Measurements from ENCODE around the gene ZNF827. TPM values are rescaled to one million over a fixed set of nuclear protein-coding genes. Genes with fewer than 3 reads are reported as not detected.

The ZNF827 gene
- total RNA-seq, 1 experiment from 2014 or later: 29.4 TPM

DNA sequence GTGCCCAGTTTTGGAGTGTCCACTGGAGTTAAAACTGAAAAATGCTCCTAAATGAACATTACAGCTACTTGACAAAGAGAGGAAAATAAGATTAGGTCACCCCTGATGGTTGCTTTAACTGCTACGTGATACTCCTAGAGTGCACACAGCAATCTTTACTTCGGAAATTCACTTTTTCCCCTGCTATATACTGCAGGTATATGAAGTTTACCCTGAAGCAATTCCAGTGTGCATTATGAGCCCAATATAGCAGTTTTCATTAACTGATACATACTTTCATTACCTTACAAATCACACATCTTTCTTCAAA, 773 bp upstream of the ZNF827 start:
- H3K9ac ChIP-seq (ENCODE audit: extremely low read depth, insufficient read length, low read length): no peak overlapping the region
- H3K23me2 ChIP-seq (ENCODE audit: insufficient read length, low read depth, low read length, poor library complexity, severe bottlenecking): peaks cover 13% of the 10 kb centered on the region
- no peak for DNase-seq
- H3K27ac ChIP-seq (ENCODE audit: insufficient read length, low read depth, low read length): no peak overlapping the region
- peaks cover 2% of the 10 kb centered on the region; the same call in 1 of the 2 replicates for H3K27me3 Mint-ChIP-seq (ENCODE audit: low read depth)
- no peak for TF ChIP-seq CTCF (conservative IDR thresholded peaks at IDR 0.05)
- H4K91ac ChIP-seq (ENCODE audit: insufficient read length, low read depth, low read length): no peak overlapping the region
- H3K14ac ChIP-seq (ENCODE audit: insufficient read depth, low read length): no peak overlapping the region
- no peaks in the 10 kb centered on the region; a peak in 1 of 5 replicates for H3K9me3 Mint-ChIP-seq
- peaks cover 22 to 23% of the 10 kb centered on the region in 2 experiments for H3K4me1 Mint-ChIP-seq
- H3K4me3 Mint-ChIP-seq: peak overlapping the region; percentile 96 to 97
- H4K8ac ChIP-seq (replicated peaks; ENCODE audit: insufficient read length, low read depth, low read length): no peak overlapping the region
- H2BK15ac ChIP-seq (ENCODE audit: low read depth, low read length): no peak overlapping the region
- H3K79me2 ChIP-seq (ENCODE audit: insufficient read depth, low read length): peaks cover 6% of the 10 kb centered on the region; the same call in 1 of the 2 replicates
- no peaks in the 10 kb centered on the region for H4K20me1 ChIP-seq (ENCODE audit: control insufficient read depth, insufficient read depth, insufficient read length)
- H3K27me3 ChIP-seq (ENCODE audit: insufficient read depth, low read length): no peaks in the 10 kb centered on the region
- H3K4ac ChIP-seq (ENCODE audit: low read depth, low read length): no peak overlapping the region
- H3K4me1 ChIP-seq (ENCODE audit: insufficient read depth, low read length): peaks cover 3% of the 10 kb centered on the region
- H2AFZ ChIP-seq (ENCODE audit: low read length): no peak overlapping the region
- no peak overlapping the region for H2BK5ac ChIP-seq (ENCODE audit: insufficient read length, low read length)
- H2BK120ac ChIP-seq (ENCODE audit: low read depth, low read length, poor library complexity, severe bottlenecking): no peak overlapping the region
- no CpG with 5 or more reads among the region's 2 CpGs for WGBS (ENCODE audit: extremely low coverage, insufficient read length, low lambda C conversion rate)
- no peak overlapping the region for H3K18ac ChIP-seq (ENCODE audit: insufficient read length, low read depth, low read length)
- no peak overlapping the region for H2BK12ac ChIP-seq (ENCODE audit: insufficient read length, low read depth, low read length)
- no peaks in the 10 kb centered on the region for H3K79me1 ChIP-seq (ENCODE audit: insufficient read depth, low read depth, low read length, poor library complexity, severe bottlenecking)
- no peak overlapping the region for H2AK5ac ChIP-seq (ENCODE audit: insufficient read length, low read length)
- H3K56ac ChIP-seq (ENCODE audit: insufficient read length, low read depth, low read length): no peak overlapping the region
- no peak overlapping the region for H4K5ac ChIP-seq (ENCODE audit: insufficient read length, low read depth, low read length)
- H3T11ph ChIP-seq (ENCODE audit: low read length): no peak overlapping the region
- H3K4me2 ChIP-seq (ENCODE audit: insufficient read depth, insufficient read length, low read length): peak overlapping the region; percentile 71
- no peak overlapping the region for H3K23ac ChIP-seq (ENCODE audit: insufficient read length, low read depth, low read length)
- H3K27ac Mint-ChIP-seq: peak overlapping the region in 1 of 3 experiments; percentile 99; a peak in 1 of 7 replicates
- no peaks in the 10 kb centered on the region for H3K9me3 ChIP-seq (ENCODE audit: control insufficient read depth, low read depth, low read length)
- peaks cover 0 to 4% (median 0%) of the 10 kb centered on the region in 3 experiments; a peak in 1 of 7 replicates for H3K36me3 Mint-ChIP-seq (ENCODE audit: insufficient read depth in 1 of 3, low read depth in 3 of 3)
- H2BK20ac ChIP-seq (ENCODE audit: low read depth, low read length, poor library complexity, severe bottlenecking): no peak overlapping the region

Measured in H9 (cell line).